SK-N-SH (cell line): Measurements from ENCODE around the gene SPTBN2.

ENCODE experiments used
- CHD2 ChIP-seq: fragments of 150-350 bp; IDR thresholded peaks from 2 replicates; pipeline ENCODE4 v1.6.1; 2018; ENCODE audit warnings: low read length; ENCODE audit not compliant: partially characterized antibody
- EP300 ChIP-seq, 2 experiments: IDR thresholded peaks; 2 replicates each; pipeline versions ENCODE4 v1.4.0 to v1.6.1; 2012; ENCODE audit warnings: borderline replicate concordance in 1 of 2, low read depth in 1 of 2, low read length in 1 of 2
- FOSL2 ChIP-seq: IDR thresholded peaks from 2 replicates; pipeline ENCODE4 v1.4.0; 2012; ENCODE audit warnings: low read depth, mild to moderate bottlenecking, moderate library complexity, borderline replicate concordance
- POLR2AphosphoS5 ChIP-seq: IDR thresholded peaks from 2 replicates; pipeline ENCODE4 v1.6.1; 2012; ENCODE audit warnings: low read depth, low read length
- RAD21 ChIP-seq: IDR thresholded peaks from 2 replicates; pipeline ENCODE4 v1.6.1; 2012; ENCODE audit warnings: mild to moderate bottlenecking, low read length
- SIN3A ChIP-seq: IDR thresholded peaks from 2 replicates; pipeline ENCODE4 v1.6.1; 2012; ENCODE audit warnings: low read depth, mild to moderate bottlenecking, low read length, moderate library complexity, borderline replicate concordance
- SMC3 ChIP-seq: IDR thresholded peaks from 2 replicates; pipeline ENCODE4 v1.6.1; 2012; ENCODE audit warnings: low read depth, low read length, improper control_type of control experiment
- TAF1 ChIP-seq: IDR thresholded peaks from 2 replicates; pipeline ENCODE4 v1.6.1; 2012; ENCODE audit warnings: low read depth, mild to moderate bottlenecking, low read length, moderate library complexity, borderline replicate concordance
- YY1 ChIP-seq: IDR thresholded peaks from 2 replicates; pipeline ENCODE4 v1.4.0; 2012; ENCODE audit warnings: low read depth, mild to moderate bottlenecking
- TF ChIP-seq, protein P1 (sequence below): fragments of 200-600 bp; sonication (generic); IDR thresholded peaks from 2 replicates; pipeline ENCODE4 v1.6.1; 2017; ENCODE audit warnings: antibody characterized with exemption, mild to moderate bottlenecking, moderate library complexity
- TF ChIP-seq, protein P2 (sequence below): IDR thresholded peaks from 2 replicates; pipeline ENCODE4 v1.6.1; 2012; ENCODE audit warnings: mild to moderate bottlenecking, low read depth, low read length, moderate library complexity
- TF ChIP-seq, protein P3 (sequence below): fragments of 150-350 bp; IDR thresholded peaks from 2 replicates; pipeline ENCODE4 v1.6.1; 2017; ENCODE audit warnings: antibody characterized with exemption, low read length, low read depth, borderline replicate concordance
- TF ChIP-seq, protein P4 (sequence below): fragments of 150-350 bp; IDR thresholded peaks from 2 replicates; pipeline ENCODE4 v1.6.1; 2016; ENCODE audit warnings: mild to moderate bottlenecking, low read depth, low read length

DNA sequence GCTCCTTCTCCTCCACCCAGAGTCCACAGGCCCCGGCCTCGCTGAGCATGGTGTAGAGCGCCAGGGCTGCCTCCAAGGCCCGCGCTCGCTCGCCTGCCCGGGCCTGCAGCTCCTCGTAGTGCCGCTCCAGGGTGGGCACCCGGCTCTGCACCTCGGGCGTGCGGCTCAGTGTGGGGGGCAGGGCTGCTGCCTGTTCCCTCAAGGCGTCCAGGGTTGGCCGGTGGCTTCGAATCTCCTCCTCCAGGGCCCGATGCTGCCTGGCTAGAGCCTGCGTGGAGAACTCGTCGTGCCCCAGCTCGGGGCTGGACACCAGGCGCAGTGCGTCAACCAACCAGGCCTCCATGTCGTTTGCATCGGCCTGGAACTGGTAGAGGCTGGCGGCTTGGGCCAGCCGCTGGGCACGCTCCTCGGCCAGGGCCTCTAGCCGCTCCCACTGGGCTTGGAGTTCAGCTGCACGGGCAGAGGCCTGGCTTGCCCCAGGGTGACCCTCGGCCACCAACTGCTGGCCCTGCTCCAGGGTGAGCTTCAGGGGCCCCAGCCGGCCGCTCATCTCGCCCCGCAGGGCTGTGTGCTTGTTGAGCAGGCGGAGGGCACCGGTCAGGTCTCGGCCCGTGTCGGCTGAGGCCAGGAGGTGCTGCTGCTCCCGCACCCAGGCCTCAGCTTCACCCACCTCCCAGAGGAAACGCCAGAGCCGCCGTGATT, 24.2 kb downstream of the SPTBN2 start:
- TF ChIP-seq POLR2AphosphoS5 = no peak
- TF ChIP-seq YY1 = no peak
- TF ChIP-seq, protein P1, sequence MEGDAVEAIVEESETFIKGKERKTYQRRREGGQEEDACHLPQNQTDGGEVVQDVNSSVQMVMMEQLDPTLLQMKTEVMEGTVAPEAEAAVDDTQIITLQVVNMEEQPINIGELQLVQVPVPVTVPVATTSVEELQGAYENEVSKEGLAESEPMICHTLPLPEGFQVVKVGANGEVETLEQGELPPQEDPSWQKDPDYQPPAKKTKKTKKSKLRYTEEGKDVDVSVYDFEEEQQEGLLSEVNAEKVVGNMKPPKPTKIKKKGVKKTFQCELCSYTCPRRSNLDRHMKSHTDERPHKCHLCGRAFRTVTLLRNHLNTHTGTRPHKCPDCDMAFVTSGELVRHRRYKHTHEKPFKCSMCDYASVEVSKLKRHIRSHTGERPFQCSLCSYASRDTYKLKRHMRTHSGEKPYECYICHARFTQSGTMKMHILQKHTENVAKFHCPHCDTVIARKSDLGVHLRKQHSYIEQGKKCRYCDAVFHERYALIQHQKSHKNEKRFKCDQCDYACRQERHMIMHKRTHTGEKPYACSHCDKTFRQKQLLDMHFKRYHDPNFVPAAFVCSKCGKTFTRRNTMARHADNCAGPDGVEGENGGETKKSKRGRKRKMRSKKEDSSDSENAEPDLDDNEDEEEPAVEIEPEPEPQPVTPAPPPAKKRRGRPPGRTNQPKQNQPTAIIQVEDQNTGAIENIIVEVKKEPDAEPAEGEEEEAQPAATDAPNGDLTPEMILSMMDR = no peak
- no peak for TF ChIP-seq RAD21
- no peak for TF ChIP-seq TAF1
- no peak for TF ChIP-seq SIN3A
- TF ChIP-seq EP300 (IDR thresholded peaks at IDR 0.05; ENCODE audit: borderline replicate concordance in 1 of 2, low read depth in 1 of 2, low read length in 1 of 2) = no peak
- TF ChIP-seq, protein P2, sequence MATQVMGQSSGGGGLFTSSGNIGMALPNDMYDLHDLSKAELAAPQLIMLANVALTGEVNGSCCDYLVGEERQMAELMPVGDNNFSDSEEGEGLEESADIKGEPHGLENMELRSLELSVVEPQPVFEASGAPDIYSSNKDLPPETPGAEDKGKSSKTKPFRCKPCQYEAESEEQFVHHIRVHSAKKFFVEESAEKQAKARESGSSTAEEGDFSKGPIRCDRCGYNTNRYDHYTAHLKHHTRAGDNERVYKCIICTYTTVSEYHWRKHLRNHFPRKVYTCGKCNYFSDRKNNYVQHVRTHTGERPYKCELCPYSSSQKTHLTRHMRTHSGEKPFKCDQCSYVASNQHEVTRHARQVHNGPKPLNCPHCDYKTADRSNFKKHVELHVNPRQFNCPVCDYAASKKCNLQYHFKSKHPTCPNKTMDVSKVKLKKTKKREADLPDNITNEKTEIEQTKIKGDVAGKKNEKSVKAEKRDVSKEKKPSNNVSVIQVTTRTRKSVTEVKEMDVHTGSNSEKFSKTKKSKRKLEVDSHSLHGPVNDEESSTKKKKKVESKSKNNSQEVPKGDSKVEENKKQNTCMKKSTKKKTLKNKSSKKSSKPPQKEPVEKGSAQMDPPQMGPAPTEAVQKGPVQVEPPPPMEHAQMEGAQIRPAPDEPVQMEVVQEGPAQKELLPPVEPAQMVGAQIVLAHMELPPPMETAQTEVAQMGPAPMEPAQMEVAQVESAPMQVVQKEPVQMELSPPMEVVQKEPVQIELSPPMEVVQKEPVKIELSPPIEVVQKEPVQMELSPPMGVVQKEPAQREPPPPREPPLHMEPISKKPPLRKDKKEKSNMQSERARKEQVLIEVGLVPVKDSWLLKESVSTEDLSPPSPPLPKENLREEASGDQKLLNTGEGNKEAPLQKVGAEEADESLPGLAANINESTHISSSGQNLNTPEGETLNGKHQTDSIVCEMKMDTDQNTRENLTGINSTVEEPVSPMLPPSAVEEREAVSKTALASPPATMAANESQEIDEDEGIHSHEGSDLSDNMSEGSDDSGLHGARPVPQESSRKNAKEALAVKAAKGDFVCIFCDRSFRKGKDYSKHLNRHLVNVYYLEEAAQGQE = no peak
- no peak for TF ChIP-seq SMC3
- no peak for TF ChIP-seq FOSL2
- TF ChIP-seq CHD2 = no peak
- TF ChIP-seq, protein P3, sequence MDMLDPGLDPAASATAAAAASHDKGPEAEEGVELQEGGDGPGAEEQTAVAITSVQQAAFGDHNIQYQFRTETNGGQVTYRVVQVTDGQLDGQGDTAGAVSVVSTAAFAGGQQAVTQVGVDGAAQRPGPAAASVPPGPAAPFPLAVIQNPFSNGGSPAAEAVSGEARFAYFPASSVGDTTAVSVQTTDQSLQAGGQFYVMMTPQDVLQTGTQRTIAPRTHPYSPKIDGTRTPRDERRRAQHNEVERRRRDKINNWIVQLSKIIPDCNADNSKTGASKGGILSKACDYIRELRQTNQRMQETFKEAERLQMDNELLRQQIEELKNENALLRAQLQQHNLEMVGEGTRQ = no peak
- TF ChIP-seq, protein P4, sequence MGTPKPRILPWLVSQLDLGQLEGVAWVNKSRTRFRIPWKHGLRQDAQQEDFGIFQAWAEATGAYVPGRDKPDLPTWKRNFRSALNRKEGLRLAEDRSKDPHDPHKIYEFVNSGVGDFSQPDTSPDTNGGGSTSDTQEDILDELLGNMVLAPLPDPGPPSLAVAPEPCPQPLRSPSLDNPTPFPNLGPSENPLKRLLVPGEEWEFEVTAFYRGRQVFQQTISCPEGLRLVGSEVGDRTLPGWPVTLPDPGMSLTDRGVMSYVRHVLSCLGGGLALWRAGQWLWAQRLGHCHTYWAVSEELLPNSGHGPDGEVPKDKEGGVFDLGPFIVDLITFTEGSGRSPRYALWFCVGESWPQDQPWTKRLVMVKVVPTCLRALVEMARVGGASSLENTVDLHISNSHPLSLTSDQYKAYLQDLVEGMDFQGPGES = no peak
